K562 (cell line): Measurements from ENCODE around the gene SPTBN5. TPM values are rescaled to one million over a fixed set of nuclear protein-coding genes. Genes with fewer than 3 reads are reported as not detected.

Experiments
- ATAC-seq: fragments of 200-7000 bp; cut with Tn5 transposase; 3 replicates; pipeline ENCODE4 v1.9.1; 2020; ENCODE audit warnings: moderate library complexity
- BruUV-seq: library from RNA; stranded (reverse); fragments of 400-500 nt; replicated peaks from 2 replicates; lab custom pipeline; 2021; lab: Mats Ljungman, UMichigan
- CTCF ChIA-PET: fragments of 300-600 bp; formaldehyde crosslinking; extraction: SDS; loops from one replicate; lab custom pipeline; 2021; ENCODE audit warnings: low intra/inter-chr PET ratio; lab: Yijun Ruan, JAX
- POLR2A ChIA-PET: fragments of 300-600, 350-650 bp; sonication (Branson Sonifier 250); formaldehyde crosslinking; extraction: SDS; loops from one replicate; lab custom pipeline; 2021; ENCODE audit warnings: antibody characterized with exemption, inconsistent platforms; lab: Yijun Ruan, JAX
- DNase-seq, 4 experiments: peaks; one replicate each; pipeline versions ENCODE4 v3.0.0 to v3.0.0-alpha.2; 2011 to 2018; ENCODE audit warnings: low spot score in 3 of 4, mixed read lengths in 3 of 4; ENCODE audit errors: extremely low read depth in 1 of 4
- FAIRE-seq: peaks from 2 replicates; lab custom pipeline; 2011; peaks lifted over from hg19 to GRCh38; lab: Jason Lieb, UNC
- H2AFZ ChIP-seq: 2 replicates; pipeline ENCODE4 v1.6.0; 2011; ENCODE audit warnings: low read depth, low read length, control low read depth, inconsistent platforms
- H3K27ac ChIP-seq: fragments of 200-600 bp; 3 replicates; pipeline ENCODE4 v1.8.0; 2011; ENCODE audit warnings: low read depth, mild to moderate bottlenecking, control low read depth, inconsistent platforms, low read length, moderate library complexity, mixed read lengths; ENCODE audit errors: extremely low read depth
- H3K27me3 ChIP-seq, 2 experiments: fragments of 300-600 bp in 1 of 2; 2 replicates in 1 of 2; 3 replicates in 1 of 2; pipeline versions ENCODE4 v1.6.0 to v1.8.0; 2011; ENCODE audit warnings: inconsistent platforms in 2 of 2, low read length in 2 of 2, mild to moderate bottlenecking in 1 of 2, mixed read lengths in 1 of 2, moderate library complexity in 1 of 2; ENCODE audit not compliant: control insufficient read depth in 2 of 2, insufficient read depth in 2 of 2
- H3K36me3 ChIP-seq: fragments of 300-600 bp; 3 replicates; pipeline ENCODE4 v1.8.0; 2011; ENCODE audit warnings: mild to moderate bottlenecking, low read length, inconsistent platforms; ENCODE audit not compliant: control insufficient read depth, insufficient read depth
- H3K4me1 ChIP-seq, 2 experiments: fragments of 200-600 bp in 1 of 2; replicated peaks in 1 of 2; 2 replicates in 1 of 2; 3 replicates in 1 of 2; pipeline versions ENCODE4 v1.5.1 to v1.8.0; 2011; ENCODE audit warnings: inconsistent platforms in 2 of 2, low read length in 2 of 2, mild to moderate bottlenecking in 1 of 2, mixed read lengths in 1 of 2, moderate library complexity in 1 of 2; ENCODE audit not compliant: control insufficient read depth in 2 of 2, insufficient read depth in 2 of 2
- H3K4me2 ChIP-seq: 2 replicates; pipeline ENCODE4 v1.6.1; 2011; ENCODE audit warnings: low read length, control low read depth, inconsistent platforms, mixed read lengths; ENCODE audit not compliant: insufficient read depth
- H3K4me3 ChIP-seq: fragments of 200-600 bp; sonication (generic), shearing (Covaris generic); 2 replicates; pipeline ENCODE4 v1.5.1; 2016; ENCODE audit warnings: control low read depth, inconsistent platforms
- H3K79me2 ChIP-seq: fragments of 200-600 bp; 3 replicates; pipeline ENCODE4 v1.8.0; 2011; ENCODE audit warnings: low read length, inconsistent platforms; ENCODE audit not compliant: control insufficient read depth, insufficient read depth
- H3K9ac ChIP-seq, 2 experiments: 2 replicates each; pipeline versions ENCODE4 v1.6.0 to v1.6.1; 2011; ENCODE audit warnings: low read depth in 2 of 2, low read length in 2 of 2, control low read depth in 1 of 2, inconsistent platforms in 1 of 2, mild to moderate bottlenecking in 1 of 2, mixed read lengths in 1 of 2; ENCODE audit not compliant: insufficient read depth in 1 of 2
- H3K9me1 ChIP-seq: one replicate; pipeline ENCODE4 v1.6.0; 2011; ENCODE audit warnings: inconsistent platforms, mild to moderate bottlenecking, low read length, moderate library complexity; ENCODE audit not compliant: control insufficient read depth, insufficient read depth
- H3K9me3 ChIP-seq: replicated peaks from 2 replicates; pipeline ENCODE4 v1.5.1; 2011; ENCODE audit warnings: low read depth, low read length, inconsistent platforms; ENCODE audit not compliant: control insufficient read depth, insufficient read depth
- H4K20me1 ChIP-seq: replicated peaks from 2 replicates; pipeline ENCODE4 v1.6.1; 2011; ENCODE audit warnings: low read length, inconsistent platforms, mixed read lengths; ENCODE audit not compliant: control insufficient read depth, insufficient read depth
- EZH2 ChIP-seq: IDR thresholded peaks from 2 replicates; pipeline ENCODE4 v1.6.1; 2012; ENCODE audit warnings: low read depth, mild to moderate bottlenecking, inconsistent platforms, low read length, borderline replicate concordance
- GTF2A2 ChIP-seq: IDR thresholded peaks from 2 replicates; pipeline ENCODE4 v1.6.1; 2016; ENCODE audit warnings: mild to moderate bottlenecking, missing genetic modification characterization, missing compliant biosample characterization
- HBP1 ChIP-seq: fragments of 450-650 bp; formaldehyde crosslinking; IDR thresholded peaks from 2 replicates; pipeline ENCODE4 v1.4.0; 2022; ENCODE audit warnings: missing genetic modification characterization
- HLTF ChIP-seq: fragments of 450-650 bp; IDR thresholded peaks from 2 replicates; pipeline ENCODE4 v1.6.1; 2016
- ZNF354B ChIP-seq: fragments of 250-450 bp; sonication (Bioruptor Pico); IDR thresholded peaks from 2 replicates; pipeline ENCODE4 v1.4.0; 2020
- WGBS: fragments of 100-300 bp; shearing (Covaris generic); methylation state at CpG from one replicate; pipeline ENCODE4 v1.1.6; 2016; ENCODE audit warnings: low coverage, mixed read lengths; ENCODE audit not compliant: insufficient coverage; ENCODE audit errors: missing lambda C conversion rate; 5-methylcytosine and 5-hydroxymethylcytosine counted together
- in situ Hi-C: fragments of 300-500 bp; cut with MboI; formaldehyde crosslinking; loops from 4 replicates; pipeline ENCODE4 v1.15.0; 2018; ENCODE audit warnings: inconsistent platforms, mixed read lengths
- intact Hi-C: fragments of 100-400 bp; cut with micrococcal nuclease; formaldehyde crosslinking; loops from 2 replicates; pipeline ENCODE4 v1.14.2; 2022
- polyA plus RNA-seq, 8 experiments: library from polyadenylated mRNA; depleted of rRNA in 4 of 8; stranded (reverse) in 5 of 8; unstranded in 3 of 8; fragments of >200 nt; fragmentation: Nextera tagmentation in 2 of 8; fragmentation: Illumina TruSeq in 1 of 8; extraction: Ambion mirVana in 2 of 8; extraction: Trizol in 1 of 8; gene quantifications; 2 replicates each; pipeline versions ENCODE4 v1.2.1 to v1.2.3, GENCODE V29; 2011 to 2014; ENCODE audit warnings: inconsistent platforms in 1 of 8, missing spikeins in 1 of 8
- total RNA-seq, 7 experiments: library from RNA; depleted of rRNA in 6 of 7; stranded (reverse); fragments of >200 nt in 6 of 7; fragmentation: Illumina TruSeq in 2 of 7; extraction: Trizol in 2 of 7; gene quantifications; 2 replicates each; pipeline versions ENCODE4 v1.2.1 to v1.2.3, GENCODE V29; 2011 to 2021; ENCODE audit warnings: low replicate concordance in 1 of 7

SPTBN5 gene
- total and polyA plus RNA-seq, 9 of the 15 experiments (the other 6 are each of a cell fraction or from before 2014, with no cell fraction given): 0.02 TPM; not detected in 8

GRCh38 chr15:41899854-41900442, 6.1 kb upstream of the SPTBN5 start (continued):
- TF ChIP-seq HBP1 (CRISPR knock-in tag) (no peak), ZNF354B (no peak), EZH2 (no peak)

GRCh38 chr15:41897363-41897799, 3.5 kb upstream of the SPTBN5 start:
- Histone ChIP-seq H3K9me1 (no peaks in the 10 kb centered on the region), H3K4me2 (no peak overlapping the region), H2AFZ (no peak overlapping the region), H3K27me3 (peaks cover 2 to 13% of the 10 kb centered on the region in 2 experiments; a peak in 3 of 5 replicates), H3K4me1 (peaks cover 0 to 28% of the 10 kb centered on the region in 2 experiments; a peak in 3 of 5 replicates), H3K9me3 (no peaks in the 10 kb centered on the region), H3K27ac (no peak overlapping the region), H3K4me3 (no peak overlapping the region), H3K9ac (no peak overlapping the region), H3K36me3 (peaks cover 6% of the 10 kb centered on the region; the same call in 1 of the 3 replicates), H4K20me1 (peaks cover 4% of the 10 kb centered on the region), H3K79me2 (no peaks in the 10 kb centered on the region)
- intact Hi-C loops (no loop called here), in situ Hi-C loops (no loop called here)
- FAIRE-seq (no peak), ATAC-seq (no peak), DNase-seq (no peak)
- CTCF ChIA-PET: no interaction called here
- POLR2A ChIA-PET: interaction anchor here (0.6 to 1.6 kb wide), 3 partner anchors 11 to 96 kb away, joined by 3 to 8 read pairs (median 3); no protein-coding TSS in a partner anchor
- TF ChIP-seq HLTF: no peak
- TF ChIP-seq GTF2A2: no peak
- 63% methylated on average over 8 of the region's 8 CpGs for WGBS
- no TSS peak for BruUV-seq
